HEK293T (cell line): Measurements from ENCODE around the gene MFSD11.

Experiments
- CTBP1 ChIP-seq: fragments of 450-650 bp; IDR thresholded peaks from 2 replicates; pipeline ENCODE4 v1.6.1; 2016; ENCODE audit warnings: borderline replicate concordance
- ELF4 ChIP-seq: fragments of 450-650 bp; IDR thresholded peaks from 2 replicates; pipeline ENCODE4 v1.6.1; 2017; ENCODE audit warnings: antibody characterized with exemption
- SP1 ChIP-seq: fragments of 450-650 bp; IDR thresholded peaks from 2 replicates; pipeline ENCODE4 v1.6.1; 2017
- SUZ12 ChIP-seq: fragments of 450-650 bp; IDR thresholded peaks from 2 replicates; pipeline ENCODE4 v1.6.1; 2016; ENCODE audit warnings: mild to moderate bottlenecking

GRCh38 chr17:76710863-76711611 is 26.9 kb upstream of the MFSD11 start, which contains the start of gene MXRA7:
- TF ChIP-seq ELF4 (no peak), SUZ12 (no peak), CTBP1 (no peak), SP1 (no peak)
